Adrenal gland (tissue), 12 donors: Measurements from ENCODE around the gene FRAT1. TPM values are rescaled to one million over a fixed set of nuclear protein-coding genes. Genes with fewer than 3 reads are reported as not detected.

Experiments used
- DNase-seq, 7 donors: peaks; one replicate each; pipeline ENCODE4 v3.0.0-alpha.2; 2019 to 2020
- H3K27ac ChIP-seq, 5 donors: fragments of 200-600 bp; sonication (generic) in 4 of 5; 1 replicate in 3 of 5; 2 replicates in 2 of 5; pipeline versions ENCODE4 v1.5.1 to v1.8.0; 2016 to 2020; ENCODE audit warnings: mild to moderate bottlenecking in 1 of 5
- H3K27me3 ChIP-seq: fragments of 200-600 bp; 2 replicates; pipeline ENCODE4 v1.8.0; 2021
- H3K36me3 ChIP-seq, 2 donors: fragments of 200-600 bp; replicated peaks in 1 of 2; 1 replicate in 1 of 2; 2 replicates in 1 of 2; pipeline versions ENCODE4 v1.5.1 to v1.8.0; 2018 to 2022
- H3K4me1 ChIP-seq, 2 donors: fragments of 200-600 bp; replicated peaks in 1 of 2; 1 replicate in 1 of 2; 2 replicates in 1 of 2; pipeline versions ENCODE4 v1.5.1 to v1.8.0; 2018 to 2021
- H3K4me3 ChIP-seq, 4 donors: fragments of 200-600 bp; sonication (generic) in 3 of 4; one replicate each; pipeline ENCODE4 v1.5.1; 2016 to 2018
- H3K9me3 ChIP-seq, 3 donors: fragments of 200-600 bp; sonication (generic) in 1 of 3; replicated peaks in 1 of 3; 1 replicate in 2 of 3; 2 replicates in 1 of 3; pipeline versions ENCODE4 v1.5.1 to v1.8.0; 2016 to 2021
- CTCF ChIP-seq, 6 experiments: fragments of 450-650 bp in 4 of 6; fragments of 200-600 bp in 2 of 6; sonication (generic) in 1 of 6; IDR thresholded peaks; 1 replicate in 5 of 6; 2 replicates in 1 of 6; pipeline versions ENCODE4 v1.5.1 to v1.8.0; 2016 to 2021; ENCODE audit warnings: antibody characterized with exemption in 6 of 6, mild to moderate bottlenecking in 2 of 6, moderate library complexity in 1 of 6
- POLR2A ChIP-seq, 2 donors: fragments of 450-650 bp; IDR thresholded peaks; one replicate each; pipeline ENCODE4 v1.6.1; 2017; ENCODE audit warnings: antibody characterized with exemption in 2 of 2, mild to moderate bottlenecking in 2 of 2, moderate library complexity in 1 of 2
- WGBS, 4 donors: extraction: QIAGEN DNeasy Blood & Tissue Kit in 2 of 4; methylation state at CpG; one replicate each; pipeline versions ENCODE4 v1.1.5 to v1.1.7; 2013 to 2017; 5-methylcytosine and 5-hydroxymethylcytosine counted together
- intact Hi-C, 2 donors: fragments of 100-400 bp; cut with DNase I; formaldehyde crosslinking; loops; one replicate each; pipeline versions ENCODE4 v1.14.1 to v1.15.0; 2022 to 2023
- polyA plus RNA-seq, 3 donors: library from polyadenylated mRNA; stranded (reverse); fragments of 200-250 nt in 2 of 3; fragments of 350-450 nt in 1 of 3; fragmentation: Illumina TruSeq in 1 of 3; extraction: RNeasy Lipid Tissue Mini Kit (QIAGEN cat#74804) in 1 of 3; gene quantifications; one replicate each; pipeline ENCODE4 v1.2.3, GENCODE V29; 2013 to 2014
- total RNA-seq, 9 donors: library from RNA; depleted of rRNA in 4 of 9; stranded (reverse); fragments of >200 nt in 4 of 9; fragments of 120-200 nt in 1 of 9; fragmentation: NEBNext Ultra II Directional in 1 of 9; extraction: Animal tissue kit (Norgen Biotek cat#: 25700) in 1 of 9; gene quantifications; one replicate each; pipeline versions ENCODE4 v1.1.0 to v1.2.4, GENCODE V29; 2013 to 2023
- donor health status: healthy with polysubstance abuse.
- donor health status: Bipolar disorder and iron deficiency.
- donor health status: DM: yes; HTN: yes; CAD: no.
- donor health status: DM: no; HTN: no; CAD: no.
- donor health status: DM: no; HTN: no; CAD: no.
- donor health status: DM: yes; HTN: yes; CAD: no.

Gene FRAT1
- total and polyA plus RNA-seq, 12 donors = 1.3 to 11.1 (median 6.7) TPM

DNA sequence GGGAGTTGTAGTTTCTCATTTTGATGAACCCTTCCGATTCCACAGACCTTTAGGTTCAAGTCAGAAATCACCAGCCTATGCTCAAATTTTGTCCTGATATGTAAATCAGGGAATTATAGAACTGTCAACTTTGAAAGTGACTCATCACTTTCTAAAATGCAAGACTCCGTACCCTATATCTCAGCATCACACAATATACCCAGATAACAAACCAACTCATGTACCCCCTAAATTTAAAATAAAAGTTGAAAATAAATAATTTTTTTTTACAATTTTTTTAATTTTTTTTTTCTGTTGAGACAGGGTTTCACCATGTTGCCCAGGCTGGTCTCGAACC, 26.2 kb upstream of the FRAT1 start:
- 62 to 67% (median 63%) methylated on average over 3 of the region's 3 CpGs for WGBS, 4 donors
- no peaks in the 10 kb centered on the region for H3K27me3 ChIP-seq
- no peaks in the 10 kb centered on the region for H3K9me3 ChIP-seq
- TF ChIP-seq CTCF (IDR thresholded peaks at IDR 0.05) (no peak), POLR2A (IDR thresholded peaks at IDR 0.05) (no peak)
- H3K4me3 ChIP-seq = no peak overlapping the region
- no peaks in the 10 kb centered on the region for H3K36me3 ChIP-seq
- H3K4me1 ChIP-seq = peaks cover 0 to 8% of the 10 kb centered on the region in 2 donors
- H3K27ac ChIP-seq = no peak overlapping the region
- intact Hi-C loops = no loop called here
- no peak for DNase-seq

DNA sequence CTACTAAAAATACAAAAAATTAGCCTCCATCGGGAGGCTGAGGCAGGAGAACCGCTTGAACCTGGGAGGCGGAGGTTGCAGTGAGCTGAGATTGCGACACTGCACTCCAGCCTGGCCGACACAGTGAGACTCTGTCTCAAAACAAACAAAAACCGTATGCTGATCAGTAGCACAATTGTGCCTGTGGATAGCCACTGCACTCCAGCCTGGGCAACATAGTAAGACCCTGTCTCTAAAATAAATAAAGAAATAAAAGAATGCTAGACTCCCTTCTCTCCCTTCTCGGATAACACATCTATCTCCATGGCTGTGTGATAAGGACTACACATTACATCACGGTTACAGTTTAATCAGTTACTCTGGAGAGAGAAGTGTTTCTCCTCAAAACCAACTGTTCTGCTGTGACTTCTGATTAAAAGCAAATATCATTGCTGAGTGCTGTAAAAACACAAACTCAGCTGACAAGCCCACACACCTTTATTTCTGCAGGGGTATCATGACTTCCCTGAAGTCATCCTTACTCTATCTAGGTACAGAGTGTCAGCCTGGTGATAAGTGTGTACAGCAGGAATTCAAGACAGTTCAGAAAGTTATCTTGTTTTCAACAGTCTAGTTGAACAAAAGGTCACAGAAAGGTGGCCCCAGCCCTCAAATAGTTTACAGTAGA, 21.4 kb upstream of the FRAT1 start:
- no peaks in the 10 kb centered on the region for H3K4me1 ChIP-seq
- H3K27ac ChIP-seq = no peak overlapping the region
- H3K36me3 ChIP-seq = no peaks in the 10 kb centered on the region
- H3K4me3 ChIP-seq = no peak overlapping the region
- DNase-seq = no peak
- 71 to 83% (median 75%) methylated on average over 8 of the region's 8 CpGs for WGBS, 4 donors
- intact Hi-C loops = no loop called here
- H3K9me3 ChIP-seq = no peaks in the 10 kb centered on the region
- TF ChIP-seq CTCF (IDR thresholded peaks at IDR 0.05) (no peak), POLR2A (IDR thresholded peaks at IDR 0.05) (no peak)
- H3K27me3 ChIP-seq = no peaks in the 10 kb centered on the region

GRCh38 chr10:97298223-97298571, 20.9 kb upstream of the FRAT1 start:
- 70 to 79% (median 76%) methylated on average over 3 of the region's 3 CpGs for WGBS, 4 donors
- TF ChIP-seq CTCF (IDR thresholded peaks at IDR 0.05) (no peak), POLR2A (IDR thresholded peaks at IDR 0.05) (no peak)
- Histone ChIP-seq H3K27me3 (no peaks in the 10 kb centered on the region), H3K4me3 (no peak overlapping the region), H3K9me3 (no peaks in the 10 kb centered on the region), H3K4me1 (no peaks in the 10 kb centered on the region), H3K36me3 (no peaks in the 10 kb centered on the region), H3K27ac (no peak overlapping the region)
- intact Hi-C loops = no loop called here
- DNase-seq = no peak

GRCh38 chr10:97300980-97301379, 18.1 kb upstream of the FRAT1 start:
- Histone ChIP-seq H3K36me3 (no peaks in the 10 kb centered on the region), H3K27ac (no peak overlapping the region), H3K9me3 (no peaks in the 10 kb centered on the region), H3K27me3 (no peaks in the 10 kb centered on the region), H3K4me3 (no peak overlapping the region), H3K4me1 (no peaks in the 10 kb centered on the region)
- 91 to 97% (median 96%) methylated on average over 2 to 3 of the region's 3 CpGs for WGBS, 4 donors
- intact Hi-C loops = no loop called here
- TF ChIP-seq CTCF (IDR thresholded peaks at IDR 0.05) (no peak), POLR2A (IDR thresholded peaks at IDR 0.05) (no peak)
- no peak for DNase-seq
